ENCODE measurements around the gene CAMSAP1.

- TF ChIP-seq CTCF (IDR thresholded peaks at IDR 0.05; ENCODE audit: borderline replicate concordance, extremely low read depth, low read length, poor library complexity, severe bottlenecking) (no peak), EZH2 (IDR thresholded peaks at IDR 0.05; ENCODE audit: borderline replicate concordance, low read depth, low read length, severe bottlenecking) (no peak)
Observed at GRCh38 chr9:135857371-135857786, 50.0 kb downstream of the CAMSAP1 start.
